ENCODE results near the gene BOLA2B. TPM values are rescaled to one million over a fixed set of nuclear protein-coding genes. Genes with fewer than 3 reads are reported as not detected.
"Not testable (repeated sequence)": the region's sequence is repeated elsewhere in the genome, so short reads cannot be mapped to it uniquely, and the experiment has no call there.

Gene BOLA2B
- total and polyA plus RNA-seq, 2 experiments from 2014 or later, result 350 to 659 TPM

DNA sequence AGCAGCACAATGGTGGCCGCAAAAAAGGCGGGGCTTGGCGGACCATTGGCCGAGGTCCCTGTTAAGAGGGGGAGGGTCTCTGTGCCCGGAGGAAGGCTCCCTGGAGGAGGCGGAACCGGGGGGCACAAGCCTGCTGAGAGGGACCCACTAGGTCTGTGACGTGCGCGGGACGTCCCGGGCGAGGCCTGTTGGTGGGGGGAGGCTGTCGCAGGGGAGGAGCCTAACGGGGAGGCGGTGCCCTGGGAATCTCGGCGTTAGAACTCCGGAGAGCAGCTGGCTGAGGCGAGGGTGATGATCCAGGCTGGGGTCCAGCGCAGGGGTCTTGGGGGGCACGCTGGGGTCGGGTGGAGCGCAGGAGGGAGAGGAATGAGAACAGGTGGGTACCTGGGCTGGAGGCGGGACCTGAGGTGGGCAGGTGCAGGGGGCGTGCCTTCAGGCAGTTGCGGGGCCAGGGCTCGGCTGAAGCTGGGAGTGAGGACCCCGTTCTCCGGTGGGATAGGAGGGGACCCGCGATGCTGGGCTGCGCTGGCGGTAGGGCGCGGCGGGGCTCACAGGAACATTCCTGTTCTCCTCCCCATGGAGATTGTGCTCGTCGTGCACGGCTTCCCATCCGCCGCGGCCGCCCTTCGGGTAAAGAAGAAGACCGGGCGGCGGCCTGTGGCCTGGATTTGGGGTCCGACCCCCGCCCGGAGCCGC, 12.2 kb upstream of the BOLA2B start:
- peak overlapping the region; percentile 54; the same call in 1 of the 2 replicates for H3K4me3 ChIP-seq
- not testable (repeated sequence) for H3K27me3 ChIP-seq (ENCODE audit: insufficient read depth); H3K27me3 Mint-ChIP-seq (ENCODE audit: insufficient read depth, low read depth, poor library complexity); H4K20me1 ChIP-seq (replicated peaks; ENCODE audit: insufficient read depth); H3F3A ChIP-seq (replicated peaks; ENCODE audit: low read depth); H3K9me3 Mint-ChIP-seq; H3K27ac ChIP-seq (ENCODE audit: low read depth); DNase-seq (ENCODE audit: low spot score); H3K36me3 ChIP-seq (ENCODE audit: insufficient read depth); H3K4me1 ChIP-seq (ENCODE audit: insufficient read depth); H3K4me3 Mint-ChIP-seq; H3K79me2 ChIP-seq (replicated peaks; ENCODE audit: insufficient read depth); H2AFZ ChIP-seq; H3K9me2 ChIP-seq (ENCODE audit: insufficient read depth); H3K27ac Mint-ChIP-seq; H3K4me1 Mint-ChIP-seq; H3K36me3 Mint-ChIP-seq (ENCODE audit: low read depth)
- ATAC-seq, result peak; percentile 61
- peak overlapping the region; percentile 73; the same call in 1 of the 2 replicates for H3K4me2 ChIP-seq

DNA sequence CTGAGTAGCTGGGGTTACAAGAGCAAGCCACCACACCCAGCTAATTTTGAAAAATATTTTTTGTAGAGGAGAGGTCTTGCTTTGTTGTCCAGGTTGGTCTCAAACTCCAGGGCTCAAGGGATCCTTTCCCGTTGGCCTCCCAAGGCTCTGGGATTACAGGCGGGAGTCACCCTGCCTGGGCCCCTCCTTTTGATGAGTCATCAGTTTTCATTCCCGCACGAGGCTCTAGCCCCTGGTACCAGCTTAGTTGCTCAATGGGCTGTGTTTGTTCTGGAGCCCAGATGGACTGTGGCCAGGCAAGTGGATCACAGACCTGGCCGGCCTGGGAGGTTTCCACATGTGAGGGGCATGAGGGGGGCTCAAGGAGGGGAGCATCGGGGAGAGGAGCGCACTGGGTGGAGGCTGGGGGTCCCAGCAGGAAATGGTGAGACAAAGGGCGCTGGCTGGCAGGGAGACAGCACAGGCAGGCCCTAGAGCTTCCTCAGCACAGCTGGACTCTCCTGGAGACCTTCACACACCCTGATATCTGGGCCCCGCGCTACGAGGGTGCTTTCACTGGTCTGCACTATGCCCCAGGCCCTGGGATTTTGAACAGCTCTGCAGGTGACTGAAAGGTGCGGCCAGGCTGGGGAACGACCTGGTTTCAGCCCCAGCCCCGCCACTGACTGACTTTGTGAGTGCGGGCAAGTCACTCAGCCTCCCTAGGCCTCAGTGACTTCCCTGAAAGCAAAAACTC, 6.3 kb upstream of the BOLA2B start:
- not testable (repeated sequence) for H3K27me3 ChIP-seq (ENCODE audit: insufficient read depth); H3K4me2 ChIP-seq

GRCh38 chr16:30199049-30199448, 5.6 kb upstream of the BOLA2B start, which contains the start of gene SULT1A3:
Gene SULT1A3 (plus strand): TSS chr16:30199255. CDS start chr16:30200729, 1,474 bp downstream.
- H3K4me2 ChIP-seq; H3K36me3 Mint-ChIP-seq (ENCODE audit: low read depth); H3K4me1 Mint-ChIP-seq; H3K27ac Mint-ChIP-seq; H2AFZ ChIP-seq; H3K4me3 ChIP-seq; H3K4me1 ChIP-seq (ENCODE audit: insufficient read depth); H3K27ac ChIP-seq (ENCODE audit: low read depth); H3K79me2 ChIP-seq (replicated peaks; ENCODE audit: insufficient read depth); H3K27me3 Mint-ChIP-seq (ENCODE audit: insufficient read depth, low read depth, poor library complexity); H3F3A ChIP-seq (replicated peaks; ENCODE audit: low read depth); H3K27me3 ChIP-seq (ENCODE audit: insufficient read depth); H3K4me3 Mint-ChIP-seq; H3K36me3 ChIP-seq (ENCODE audit: insufficient read depth); H3K9me3 Mint-ChIP-seq; DNase-seq (ENCODE audit: low spot score); H3K9me2 ChIP-seq (ENCODE audit: insufficient read depth); H4K20me1 ChIP-seq (replicated peaks; ENCODE audit: insufficient read depth): not testable (repeated sequence)
- peak; percentile 47 for ATAC-seq

More for the DNA sequence above, 6.3 kb upstream of the BOLA2B start:
- not testable (repeated sequence) for H3K27me3 Mint-ChIP-seq (ENCODE audit: insufficient read depth, low read depth, poor library complexity); H3K27ac ChIP-seq (ENCODE audit: low read depth); H2AFZ ChIP-seq; H3F3A ChIP-seq (replicated peaks; ENCODE audit: low read depth); H3K27ac Mint-ChIP-seq; H3K36me3 Mint-ChIP-seq (ENCODE audit: low read depth); DNase-seq (ENCODE audit: low spot score); H3K9me3 Mint-ChIP-seq; H4K20me1 ChIP-seq (replicated peaks; ENCODE audit: insufficient read depth); H3K79me2 ChIP-seq (replicated peaks; ENCODE audit: insufficient read depth); H3K9me2 ChIP-seq (ENCODE audit: insufficient read depth); H3K4me1 Mint-ChIP-seq; H3K36me3 ChIP-seq (ENCODE audit: insufficient read depth); H3K4me3 Mint-ChIP-seq; H3K4me3 ChIP-seq; H3K4me1 ChIP-seq (ENCODE audit: insufficient read depth)
- peak; percentile 45 for ATAC-seq

DNA sequence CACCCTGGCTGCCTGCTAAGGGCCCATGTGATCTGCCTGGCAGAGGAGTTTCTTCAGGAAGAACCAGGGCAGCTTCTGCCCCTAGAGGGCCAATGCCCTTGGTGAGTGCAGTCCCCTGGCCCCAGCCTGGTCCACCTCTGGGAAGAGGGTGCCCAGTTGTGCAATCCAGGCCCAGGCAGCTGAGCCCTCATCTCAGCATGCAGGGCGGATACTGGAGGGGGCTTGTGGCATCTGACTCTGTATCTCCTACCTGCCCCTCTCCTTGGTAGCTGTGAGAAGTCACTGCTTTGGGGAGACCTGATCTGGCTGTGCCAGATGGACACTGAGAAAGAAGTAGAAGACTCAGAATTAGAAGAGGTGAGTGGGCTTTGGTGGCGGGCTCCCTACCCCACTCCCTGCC, 3.5 kb upstream of the BOLA2B start:
- H3K36me3 Mint-ChIP-seq (ENCODE audit: low read depth); H3K4me1 Mint-ChIP-seq; H3K4me3 ChIP-seq; H2AFZ ChIP-seq; H4K20me1 ChIP-seq (replicated peaks; ENCODE audit: insufficient read depth); H3F3A ChIP-seq (replicated peaks; ENCODE audit: low read depth); H3K4me2 ChIP-seq; H3K27me3 Mint-ChIP-seq (ENCODE audit: insufficient read depth, low read depth, poor library complexity); ATAC-seq; H3K9me3 Mint-ChIP-seq; H3K27ac Mint-ChIP-seq; H3K36me3 ChIP-seq (ENCODE audit: insufficient read depth); DNase-seq (ENCODE audit: low spot score); H3K27me3 ChIP-seq (ENCODE audit: insufficient read depth); H3K27ac ChIP-seq (ENCODE audit: low read depth); H3K9me2 ChIP-seq (ENCODE audit: insufficient read depth); H3K4me1 ChIP-seq (ENCODE audit: insufficient read depth); H3K79me2 ChIP-seq (replicated peaks; ENCODE audit: insufficient read depth); H3K4me3 Mint-ChIP-seq: not testable (repeated sequence)

- H3K27ac ChIP-seq (ENCODE audit: low read depth); H3K4me1 Mint-ChIP-seq; H3K9me3 Mint-ChIP-seq; H3K4me1 ChIP-seq (ENCODE audit: insufficient read depth); H3K36me3 Mint-ChIP-seq (ENCODE audit: low read depth); H3K79me2 ChIP-seq (replicated peaks; ENCODE audit: insufficient read depth); H3F3A ChIP-seq (replicated peaks; ENCODE audit: low read depth); H3K9me2 ChIP-seq (ENCODE audit: insufficient read depth); H3K27ac Mint-ChIP-seq; H3K4me3 Mint-ChIP-seq; H3K36me3 ChIP-seq (ENCODE audit: insufficient read depth); DNase-seq (ENCODE audit: low spot score); H4K20me1 ChIP-seq (replicated peaks; ENCODE audit: insufficient read depth); H3K27me3 Mint-ChIP-seq (ENCODE audit: insufficient read depth, low read depth, poor library complexity); H2AFZ ChIP-seq; H3K27me3 ChIP-seq (ENCODE audit: insufficient read depth): not testable (repeated sequence)
- ATAC-seq, result peak; percentile 74
- Histone ChIP-seq H3K4me3 (peak overlapping the region; percentile 54; the same call in 1 of the 2 replicates), H3K4me2 (peak overlapping the region; percentile 69; the same call in 1 of the 2 replicates)
Measured at GRCh38 chr16:30194172-30194925, 883 bp upstream of the BOLA2B start.

- H3K27ac ChIP-seq (ENCODE audit: low read depth); H3K9me3 Mint-ChIP-seq; H3K4me1 Mint-ChIP-seq; H2AFZ ChIP-seq; H3K4me2 ChIP-seq; H3K36me3 ChIP-seq (ENCODE audit: insufficient read depth); H3K27me3 Mint-ChIP-seq (ENCODE audit: insufficient read depth, low read depth, poor library complexity); H3K27ac Mint-ChIP-seq; H3K9me2 ChIP-seq (ENCODE audit: insufficient read depth); H3K79me2 ChIP-seq (replicated peaks; ENCODE audit: insufficient read depth); H3K4me3 ChIP-seq; H3K27me3 ChIP-seq (ENCODE audit: insufficient read depth); H3F3A ChIP-seq (replicated peaks; ENCODE audit: low read depth); H3K36me3 Mint-ChIP-seq (ENCODE audit: low read depth); H4K20me1 ChIP-seq (replicated peaks; ENCODE audit: insufficient read depth); H3K4me1 ChIP-seq (ENCODE audit: insufficient read depth); H3K4me3 Mint-ChIP-seq; DNase-seq (ENCODE audit: low spot score): not testable (repeated sequence)
- ATAC-seq, result peak; percentile 44
Measured at GRCh38 chr16:30193098-30193497, 368 bp downstream of the BOLA2B start.

All from GM23338 (cell line).